Central memory CD8-positive, alpha-beta T cell (primary cell): ENCODE results near the gene SYT3.

Experiments used
- ATAC-seq: fragments of 150-1000 bp; cut with Tn5 transposase; replicated peaks from 2 replicates; pipeline ENCODE4 v1.10.0; 2022; ENCODE audit warnings: mild to moderate bottlenecking, moderate FRiP score, moderate number of reproducible peaks; ENCODE audit not compliant: poor library complexity, severe bottlenecking; ENCODE audit errors: extremely low read depth
- DNase-seq, 2 donors: peaks; one replicate each; pipeline ENCODE4 v3.0.0; 2021; ENCODE audit warnings: low spot score in 2 of 2
- H3K27ac Mint-ChIP-seq: one replicate; pipeline ENCODE4 v1.8.0; 2022; ENCODE audit warnings: low read depth, mild to moderate bottlenecking, moderate library complexity, mixed read lengths
- H3K27me3 Mint-ChIP-seq: one replicate; pipeline ENCODE4 v1.8.0; 2022; ENCODE audit warnings: mixed read lengths
- H3K36me3 Mint-ChIP-seq: one replicate; pipeline ENCODE4 v1.8.0; 2022; ENCODE audit warnings: mild to moderate bottlenecking, moderate library complexity, mixed read lengths; ENCODE audit not compliant: insufficient read depth
- H3K4me1 Mint-ChIP-seq: one replicate; pipeline ENCODE4 v1.8.0; 2022; ENCODE audit warnings: mixed read lengths
- H3K4me3 Mint-ChIP-seq: one replicate; pipeline ENCODE4 v1.8.0; 2022; ENCODE audit warnings: mild to moderate bottlenecking, moderate library complexity, mixed read lengths
- H3K9me3 Mint-ChIP-seq: one replicate; pipeline ENCODE4 v1.8.0; 2022; ENCODE audit warnings: mixed read lengths

Gene SYT3

GRCh38 chr19:50668879-50669278 is 29.2 kb upstream of the SYT3 start:
- Mint-ChIP-seq H3K9me3 (no peaks in the 10 kb centered on the region), H3K4me3 (no peak overlapping the region), H3K27ac (no peak overlapping the region), H3K4me1 (no peaks in the 10 kb centered on the region), H3K27me3 (peaks cover 64% of the 10 kb centered on the region), H3K36me3 (peaks cover 6% of the 10 kb centered on the region)
- DNase-seq, result no peak
- ATAC-seq, result no peak

DNA sequence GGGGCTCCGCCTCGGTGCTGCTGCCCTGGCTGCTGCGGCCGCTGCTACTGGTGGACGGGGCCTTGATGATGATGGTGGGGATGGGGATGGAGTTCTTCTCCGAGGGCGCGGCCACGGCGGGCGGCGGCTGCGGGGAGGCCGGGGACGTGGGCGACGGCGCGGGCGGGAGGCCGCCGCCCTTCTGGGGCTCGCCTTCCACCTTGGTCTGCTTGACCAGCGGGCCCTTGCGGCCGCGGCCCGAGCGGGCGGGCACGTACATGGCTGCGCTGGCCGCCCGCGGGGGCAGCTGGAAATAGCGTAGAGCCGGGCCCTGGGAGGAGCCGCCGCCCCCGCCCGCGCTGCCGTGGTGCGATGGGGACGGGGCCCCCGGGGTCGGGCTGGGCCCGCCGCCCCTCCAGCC is 28.7 kb upstream of the SYT3 start:
- Mint-ChIP-seq H3K4me3 (no peak overlapping the region), H3K9me3 (no peaks in the 10 kb centered on the region), H3K36me3 (peaks cover 6% of the 10 kb centered on the region), H3K4me1 (no peaks in the 10 kb centered on the region), H3K27me3 (peaks cover 64% of the 10 kb centered on the region), H3K27ac (no peak overlapping the region)
- DNase-seq (no peak), ATAC-seq (no peak)

GRCh38 chr19:50667759-50668231 is 28.1 kb upstream of the SYT3 start:
- H3K36me3 Mint-ChIP-seq, result peaks cover 6% of the 10 kb centered on the region
- peaks cover 64% of the 10 kb centered on the region for H3K27me3 Mint-ChIP-seq
- no peak overlapping the region for H3K4me3 Mint-ChIP-seq
- no peak overlapping the region for H3K27ac Mint-ChIP-seq
- DNase-seq (no peak), ATAC-seq (no peak)
- no peaks in the 10 kb centered on the region for H3K9me3 Mint-ChIP-seq
- no peaks in the 10 kb centered on the region for H3K4me1 Mint-ChIP-seq

- Mint-ChIP-seq H3K4me1 (no peaks in the 10 kb centered on the region), H3K36me3 (peaks cover 6% of the 10 kb centered on the region), H3K4me3 (no peak overlapping the region), H3K9me3 (no peaks in the 10 kb centered on the region), H3K27me3 (peaks cover 64% of the 10 kb centered on the region), H3K27ac (no peak overlapping the region)
- no peak for ATAC-seq
- DNase-seq, result no peak
Observed at GRCh38 chr19:50667177-50667758, 27.6 kb upstream of the SYT3 start.

- no peaks in the 10 kb centered on the region for H3K9me3 Mint-ChIP-seq
- ATAC-seq (no peak), DNase-seq (no peak)
- H3K27ac Mint-ChIP-seq, result no peak overlapping the region
- no peak overlapping the region for H3K4me3 Mint-ChIP-seq
- no peaks in the 10 kb centered on the region for H3K4me1 Mint-ChIP-seq
- peaks cover 62% of the 10 kb centered on the region for H3K27me3 Mint-ChIP-seq
- H3K36me3 Mint-ChIP-seq, result peaks cover 6% of the 10 kb centered on the region
Observed at GRCh38 chr19:50666346-50667176, 26.9 kb upstream of the SYT3 start.

DNA sequence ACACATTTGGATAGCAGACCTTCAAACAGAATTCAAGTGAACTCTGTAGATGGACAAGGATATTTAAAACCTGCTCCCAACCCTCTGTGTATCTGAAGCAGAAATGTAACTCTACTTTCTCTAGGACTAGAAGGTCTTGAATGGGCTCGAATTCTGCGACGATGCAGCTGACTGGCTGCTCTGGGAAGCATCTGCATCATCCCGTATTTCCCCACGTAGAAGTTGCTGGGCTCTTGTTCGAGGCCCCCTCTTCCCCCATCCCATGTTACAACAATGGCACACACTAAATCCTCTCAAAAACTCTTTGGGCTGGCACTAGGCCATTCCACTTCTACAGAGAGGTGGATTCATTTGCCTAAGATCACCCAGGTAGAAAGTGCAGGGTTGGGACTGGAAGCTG is 24.5 kb upstream of the SYT3 start:
- Mint-ChIP-seq H3K9me3 (no peaks in the 10 kb centered on the region), H3K4me3 (no peak overlapping the region), H3K36me3 (peaks cover 4% of the 10 kb centered on the region), H3K4me1 (no peaks in the 10 kb centered on the region), H3K27me3 (peaks cover 56% of the 10 kb centered on the region), H3K27ac (no peak overlapping the region)
- ATAC-seq (no peak), DNase-seq (no peak)

- DNase-seq (no peak), ATAC-seq (no peak)
- Mint-ChIP-seq H3K4me1 (peaks cover 1% of the 10 kb centered on the region), H3K36me3 (peaks cover 5% of the 10 kb centered on the region), H3K9me3 (no peaks in the 10 kb centered on the region), H3K27ac (no peak overlapping the region), H3K27me3 (peaks cover 58% of the 10 kb centered on the region), H3K4me3 (no peak overlapping the region)
Observed at GRCh38 chr19:50663482-50663790, 23.8 kb upstream of the SYT3 start.

DNA sequence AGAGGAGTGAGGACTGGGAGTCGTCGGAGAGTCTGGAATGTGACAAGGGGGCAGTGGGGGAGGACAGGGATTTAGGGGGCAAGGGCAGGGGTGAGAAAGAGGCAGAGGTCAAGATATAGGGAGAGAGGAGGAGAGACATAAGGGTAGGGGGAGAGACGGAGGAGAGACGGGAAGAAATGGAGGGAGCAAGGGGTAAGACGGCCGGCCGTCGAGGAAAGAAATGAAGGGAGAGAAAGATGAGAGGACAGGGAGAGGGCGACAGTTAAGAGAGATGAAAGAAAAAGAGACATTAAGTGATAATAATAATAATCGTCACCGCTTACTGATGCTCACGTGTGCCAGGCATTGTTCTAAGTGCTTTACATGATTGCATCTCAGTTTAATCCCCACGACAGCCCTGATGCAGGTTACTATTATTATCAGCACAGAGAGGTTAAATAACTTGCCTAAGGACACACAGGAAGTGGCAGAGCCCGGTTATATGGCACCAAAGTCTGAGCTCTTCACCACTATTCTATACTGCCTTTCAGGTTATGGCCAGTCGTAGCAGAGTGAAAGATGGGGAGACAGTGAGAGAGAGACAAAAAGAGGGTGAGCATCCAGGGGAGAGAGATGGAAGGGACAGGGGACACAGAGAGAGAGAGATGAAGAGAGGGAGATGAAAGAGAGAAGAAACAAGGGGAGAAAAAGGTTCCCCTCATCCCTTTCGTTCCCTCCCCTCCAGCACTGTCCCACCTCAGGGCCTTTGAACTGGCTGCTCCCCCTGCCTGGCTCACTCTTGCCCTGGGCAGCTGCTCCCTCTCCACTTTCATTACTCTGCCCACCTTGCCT is 23.2 kb upstream of the SYT3 start:
- H3K9me3 Mint-ChIP-seq, result peaks cover 6% of the 10 kb centered on the region
- H3K27me3 Mint-ChIP-seq, result peaks cover 64% of the 10 kb centered on the region
- peaks cover 7% of the 10 kb centered on the region for H3K4me1 Mint-ChIP-seq
- peaks cover 6% of the 10 kb centered on the region for H3K36me3 Mint-ChIP-seq
- H3K4me3 Mint-ChIP-seq, result no peak overlapping the region
- DNase-seq (no peak), ATAC-seq (no peak)
- no peak overlapping the region for H3K27ac Mint-ChIP-seq

DNA sequence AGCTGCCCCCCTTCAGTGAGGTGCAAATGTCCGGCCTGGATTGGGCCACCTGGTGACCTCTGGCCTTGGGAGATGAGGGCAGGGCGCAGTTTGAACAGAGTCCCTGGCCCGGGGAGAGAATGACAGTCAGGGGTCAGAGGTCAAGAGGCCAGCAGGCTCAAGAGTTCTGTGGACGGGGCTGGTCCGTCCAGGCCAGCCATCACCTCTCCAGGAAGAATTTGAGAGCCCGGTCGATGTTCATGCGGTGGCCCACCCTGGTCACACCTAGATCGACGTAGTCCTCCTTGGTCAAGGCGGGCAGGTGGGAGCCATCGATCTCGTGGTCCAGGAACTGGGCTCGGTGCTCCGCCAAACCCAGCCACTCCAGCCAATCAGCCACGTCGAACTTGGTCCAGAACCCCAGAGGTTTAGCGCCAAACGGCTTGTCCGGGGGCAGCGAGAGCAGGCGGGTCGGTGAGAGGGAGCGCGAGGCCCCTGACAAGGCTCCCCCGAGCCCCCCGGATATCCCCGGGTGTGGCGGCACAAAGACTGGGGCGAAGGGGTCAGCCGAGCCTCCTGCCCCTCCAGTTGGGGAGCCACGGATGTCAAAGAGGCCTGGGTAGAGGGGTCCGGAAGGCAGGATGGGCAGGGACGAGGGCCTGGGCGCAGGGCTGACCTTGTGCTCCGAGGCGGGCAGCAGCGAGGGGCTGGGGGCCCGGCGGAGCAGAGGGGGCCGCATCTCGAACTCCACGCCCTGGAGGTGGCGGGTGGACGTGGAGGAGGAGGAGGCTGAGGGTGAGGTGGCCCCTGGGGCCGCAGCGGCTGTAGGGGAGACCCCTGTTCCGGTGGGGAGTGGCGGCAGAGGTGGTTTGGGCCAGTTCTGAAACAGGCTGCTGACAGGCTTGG is 22.3 kb upstream of the SYT3 start:
- ATAC-seq (no peak), DNase-seq (no peak)
- Mint-ChIP-seq H3K9me3 (peaks cover 6% of the 10 kb centered on the region), H3K4me3 (no peak overlapping the region), H3K36me3 (peaks cover 7% of the 10 kb centered on the region), H3K27me3 (peaks cover 72% of the 10 kb centered on the region), H3K27ac (no peak overlapping the region), H3K4me1 (peaks cover 13% of the 10 kb centered on the region)

DNA sequence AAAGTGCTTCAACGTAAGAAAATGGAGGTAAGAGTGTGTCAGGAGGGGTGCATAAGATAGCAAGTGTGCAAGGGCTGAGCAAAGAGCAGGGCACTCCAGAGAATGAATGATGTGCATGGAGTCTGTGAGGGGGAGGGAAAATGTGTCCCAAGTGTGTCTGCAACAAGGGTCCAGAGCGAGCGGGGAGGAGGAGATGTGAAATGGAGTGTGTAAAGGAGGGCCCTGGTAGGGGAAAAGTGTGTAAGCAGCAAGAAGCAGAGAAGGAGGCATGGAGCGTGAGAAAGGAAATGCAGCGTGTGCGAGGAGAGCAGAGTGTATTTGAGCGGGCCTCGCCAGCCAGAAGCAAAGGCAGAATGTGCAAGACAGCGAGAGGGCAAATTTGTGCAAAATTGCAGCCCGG is 21.3 kb upstream of the SYT3 start:
- peaks cover 6% of the 10 kb centered on the region for H3K36me3 Mint-ChIP-seq
- DNase-seq (no peak), ATAC-seq (no peak)
- H3K4me3 Mint-ChIP-seq, result no peak overlapping the region
- H3K4me1 Mint-ChIP-seq, result peaks cover 13% of the 10 kb centered on the region
- H3K27ac Mint-ChIP-seq, result no peak overlapping the region
- peaks cover 6% of the 10 kb centered on the region for H3K9me3 Mint-ChIP-seq
- peaks cover 82% of the 10 kb centered on the region for H3K27me3 Mint-ChIP-seq

DNA sequence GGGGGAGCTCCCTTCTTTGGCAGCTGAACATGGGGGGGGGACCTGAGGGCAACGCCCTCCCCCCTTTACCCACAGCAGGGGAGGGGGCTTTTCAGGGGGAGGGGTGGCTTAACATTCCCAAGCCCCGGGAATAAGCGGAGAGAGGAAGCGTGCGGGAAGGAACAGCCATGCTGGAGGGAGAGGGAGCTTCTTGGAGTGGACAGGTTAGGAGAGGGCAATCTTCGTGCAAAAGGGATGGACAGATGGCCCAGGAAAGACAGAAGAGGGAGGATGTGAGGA is 20.3 kb upstream of the SYT3 start:
- Mint-ChIP-seq H3K4me1 (peaks cover 13% of the 10 kb centered on the region), H3K27ac (no peak overlapping the region), H3K36me3 (peaks cover 3% of the 10 kb centered on the region), H3K4me3 (no peak overlapping the region), H3K9me3 (peaks cover 9% of the 10 kb centered on the region), H3K27me3 (peaks cover 88% of the 10 kb centered on the region)
- ATAC-seq, result no peak
- no peak for DNase-seq

GRCh38 chr19:50659318-50660087 is 19.8 kb upstream of the SYT3 start:
- ATAC-seq (no peak), DNase-seq (no peak)
- peaks cover 14% of the 10 kb centered on the region for H3K9me3 Mint-ChIP-seq
- H3K36me3 Mint-ChIP-seq, result peaks cover 3% of the 10 kb centered on the region
- no peak overlapping the region for H3K4me3 Mint-ChIP-seq
- peaks cover 13% of the 10 kb centered on the region for H3K4me1 Mint-ChIP-seq
- H3K27ac Mint-ChIP-seq, result no peak overlapping the region
- peaks cover 88% of the 10 kb centered on the region for H3K27me3 Mint-ChIP-seq
